Parathyroid adenoma (tissue), 2 donors: ENCODE results near the gene CTSA.

Experiments
- H2AFZ ChIP-seq: fragments of 300-600 bp; sonication (generic); one replicate; pipeline ENCODE4 v1.7.0; 2017; ENCODE audit warnings: antibody characterized with exemption, mild to moderate bottlenecking
- H3K27ac ChIP-seq: fragments of 300-600 bp; sonication (generic); one replicate; pipeline ENCODE4 v1.7.0; 2017
- H3K27me3 ChIP-seq: fragments of 300-600 bp; sonication (generic); one replicate; pipeline ENCODE4 v1.7.0; 2017; ENCODE audit warnings: low read length; ENCODE audit not compliant: control insufficient read depth, insufficient read depth
- H3K36me3 ChIP-seq: fragments of 300-600 bp; sonication (generic); one replicate; pipeline ENCODE4 v1.7.0; 2017; ENCODE audit warnings: low read length; ENCODE audit not compliant: control insufficient read depth, insufficient read depth
- H3K4me1 ChIP-seq: fragments of 300-600 bp; sonication (generic); one replicate; pipeline ENCODE4 v1.7.0; 2017; ENCODE audit warnings: control low read depth
- H3K4me2 ChIP-seq: fragments of 300-600 bp; sonication (generic); one replicate; pipeline ENCODE4 v1.7.0; 2017; ENCODE audit warnings: low read length
- H3K4me3 ChIP-seq: fragments of 300-600 bp; sonication (generic); one replicate; pipeline ENCODE4 v1.7.0; 2017; ENCODE audit warnings: low read depth, low read length
- H3K79me2 ChIP-seq: fragments of 300-600 bp; sonication (generic); one replicate; pipeline ENCODE4 v1.7.0; 2017; ENCODE audit warnings: control low read depth
- H3K9ac ChIP-seq: fragments of 300-600 bp; sonication (generic); one replicate; pipeline ENCODE4 v1.7.0; 2017; ENCODE audit warnings: mild to moderate bottlenecking
- H3K9me3 ChIP-seq: fragments of 300-600 bp; sonication (generic); one replicate; pipeline ENCODE4 v1.7.0; 2017; ENCODE audit warnings: low read length; ENCODE audit not compliant: control insufficient read depth
- TF ChIP-seq, protein P1 (sequence below): fragments of 300-600 bp; sonication (generic); IDR thresholded peaks from one replicate; pipeline ENCODE4 v1.7.0; 2017; ENCODE audit warnings: antibody characterized with exemption, mild to moderate bottlenecking
- donor health status: primary hyperparathyroidism.

CTSA gene

GRCh38 chr20:45874576-45874975, 16.6 kb upstream of the CTSA start:
- Histone ChIP-seq H3K4me2 (no peak overlapping the region), H3K9ac (no peak overlapping the region), H3K27me3 (no peaks in the 10 kb centered on the region), H3K27ac (no peak overlapping the region), H3K79me2 (no peaks in the 10 kb centered on the region), H3K4me1 (no peaks in the 10 kb centered on the region), H3K9me3 (no peaks in the 10 kb centered on the region), H2AFZ (no peak overlapping the region), H3K4me3 (no peak overlapping the region), H3K36me3 (no peaks in the 10 kb centered on the region)
- TF ChIP-seq, protein P1, sequence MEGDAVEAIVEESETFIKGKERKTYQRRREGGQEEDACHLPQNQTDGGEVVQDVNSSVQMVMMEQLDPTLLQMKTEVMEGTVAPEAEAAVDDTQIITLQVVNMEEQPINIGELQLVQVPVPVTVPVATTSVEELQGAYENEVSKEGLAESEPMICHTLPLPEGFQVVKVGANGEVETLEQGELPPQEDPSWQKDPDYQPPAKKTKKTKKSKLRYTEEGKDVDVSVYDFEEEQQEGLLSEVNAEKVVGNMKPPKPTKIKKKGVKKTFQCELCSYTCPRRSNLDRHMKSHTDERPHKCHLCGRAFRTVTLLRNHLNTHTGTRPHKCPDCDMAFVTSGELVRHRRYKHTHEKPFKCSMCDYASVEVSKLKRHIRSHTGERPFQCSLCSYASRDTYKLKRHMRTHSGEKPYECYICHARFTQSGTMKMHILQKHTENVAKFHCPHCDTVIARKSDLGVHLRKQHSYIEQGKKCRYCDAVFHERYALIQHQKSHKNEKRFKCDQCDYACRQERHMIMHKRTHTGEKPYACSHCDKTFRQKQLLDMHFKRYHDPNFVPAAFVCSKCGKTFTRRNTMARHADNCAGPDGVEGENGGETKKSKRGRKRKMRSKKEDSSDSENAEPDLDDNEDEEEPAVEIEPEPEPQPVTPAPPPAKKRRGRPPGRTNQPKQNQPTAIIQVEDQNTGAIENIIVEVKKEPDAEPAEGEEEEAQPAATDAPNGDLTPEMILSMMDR: no peak

GRCh38 chr20:45878076-45878761, 12.9 kb upstream of the CTSA start:
- H3K27ac ChIP-seq: no peak overlapping the region
- H2AFZ ChIP-seq: no peak overlapping the region
- no peaks in the 10 kb centered on the region for H3K36me3 ChIP-seq
- H3K27me3 ChIP-seq: no peaks in the 10 kb centered on the region
- no peak overlapping the region for H3K9ac ChIP-seq
- H3K4me3 ChIP-seq: no peak overlapping the region
- TF ChIP-seq, protein P1: no peak
- peaks cover 4% of the 10 kb centered on the region for H3K79me2 ChIP-seq
- no peaks in the 10 kb centered on the region for H3K9me3 ChIP-seq
- no peak overlapping the region for H3K4me2 ChIP-seq
- no peaks in the 10 kb centered on the region for H3K4me1 ChIP-seq

- Histone ChIP-seq H3K79me2 (peaks cover 4% of the 10 kb centered on the region), H3K4me1 (no peaks in the 10 kb centered on the region), H3K27ac (peak within 1 kb of the TSS; percentile 70), H3K9ac (peak within 1 kb of the TSS; percentile 21), H2AFZ (peak within 1 kb of the TSS; percentile 88), H3K4me3 (peak within 1 kb of the TSS; percentile 89), H3K27me3 (no peaks in the 10 kb centered on the region), H3K36me3 (no peaks in the 10 kb centered on the region), H3K9me3 (no peaks in the 10 kb centered on the region), H3K4me2 (peak within 1 kb of the TSS; percentile 95)
- TF ChIP-seq, protein P1: no peak
Observed at GRCh38 chr20:45880988-45881788, 9.9 kb upstream of the CTSA start, which contains the start of gene ZSWIM1. TSS of gene ZSWIM1 (plus strand) at chr20:45881227. CDS start at chr20:45882593, 1,366 bp downstream.

DNA sequence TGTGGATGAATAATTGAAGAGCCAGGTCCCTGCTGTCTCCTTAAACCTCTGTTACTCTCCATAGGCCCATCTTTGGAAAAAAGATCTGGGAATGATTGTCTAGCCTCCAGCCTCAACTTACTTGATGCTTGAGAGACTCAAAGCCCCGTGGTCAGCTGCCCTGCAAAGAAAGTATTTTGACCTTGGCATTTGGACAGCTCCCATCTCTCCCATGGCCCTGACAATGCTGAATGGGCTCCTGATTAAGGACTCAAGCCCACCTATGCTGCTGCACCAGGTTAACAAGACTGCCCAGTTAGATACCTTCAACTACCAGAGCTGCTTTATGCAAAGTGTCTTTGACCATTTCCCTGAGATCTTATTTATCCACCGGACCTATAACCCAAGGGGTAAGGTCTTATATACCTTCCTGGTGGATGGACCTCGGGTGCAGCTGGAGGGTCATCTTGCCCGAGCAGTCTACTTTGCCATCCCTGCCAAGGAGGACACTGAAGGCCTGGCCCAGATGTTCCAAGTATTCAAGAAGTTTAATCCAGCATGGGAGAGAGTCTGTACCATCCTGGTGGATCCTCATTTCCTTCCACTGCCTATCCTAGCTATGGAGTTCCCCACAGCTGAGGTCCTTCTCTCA, 8.6 kb upstream of the CTSA start:
- no peak overlapping the region for H3K27ac ChIP-seq
- H3K27me3 ChIP-seq: no peaks in the 10 kb centered on the region
- H3K36me3 ChIP-seq: no peaks in the 10 kb centered on the region
- H3K79me2 ChIP-seq: peaks cover 4% of the 10 kb centered on the region
- no peak overlapping the region for H3K4me3 ChIP-seq
- H3K4me2 ChIP-seq: no peak overlapping the region
- TF ChIP-seq, protein P1: no peak
- no peak overlapping the region for H3K9ac ChIP-seq
- H3K9me3 ChIP-seq: no peaks in the 10 kb centered on the region
- no peak overlapping the region for H2AFZ ChIP-seq
- no peaks in the 10 kb centered on the region for H3K4me1 ChIP-seq
